Endodermal cell (in vitro differentiated cells): ENCODE results near the gene FAAP100. TPM values are rescaled to one million over a fixed set of nuclear protein-coding genes. Genes with fewer than 3 reads are reported as not detected.

Source experiments
- DNase-seq: peaks from one replicate; pipeline ENCODE4 v3.0.0-alpha.2; 2017
- H3K27ac ChIP-seq: 2 replicates; pipeline ENCODE4 v1.5.1; 2013; ENCODE audit warnings: mild to moderate bottlenecking, low read depth, low read length, moderate library complexity
- H3K27me3 ChIP-seq: 2 replicates; pipeline ENCODE4 v1.6.1; 2013; ENCODE audit warnings: mild to moderate bottlenecking, low read length, moderate library complexity; ENCODE audit not compliant: insufficient read depth, control insufficient read depth, poor library complexity, severe bottlenecking
- H3K36me3 ChIP-seq: 2 replicates; pipeline ENCODE4 v1.7.0; 2013; ENCODE audit warnings: mild to moderate bottlenecking, low read length, moderate library complexity; ENCODE audit not compliant: control insufficient read depth, insufficient read depth
- H3K4me1 ChIP-seq: one replicate; pipeline ENCODE4 v1.7.0; 2013; ENCODE audit warnings: low read length; ENCODE audit not compliant: control insufficient read depth, insufficient read depth
- H3K4me3 ChIP-seq: 2 replicates; pipeline ENCODE4 v1.5.1; 2013; ENCODE audit warnings: mild to moderate bottlenecking, low read length, moderate library complexity
- H3K9ac ChIP-seq: 2 replicates; pipeline ENCODE4 v1.6.1; 2013; ENCODE audit warnings: mild to moderate bottlenecking, low read length, moderate library complexity; ENCODE audit not compliant: poor library complexity, severe bottlenecking; ENCODE audit errors: extremely low read depth
- H3K9me3 ChIP-seq: 2 replicates; pipeline ENCODE4 v1.6.1; 2013; ENCODE audit warnings: mild to moderate bottlenecking, low read length, moderate library complexity; ENCODE audit not compliant: control insufficient read depth
- H3K27ac Mint-ChIP-seq: 2 replicates; pipeline ENCODE4 v1.8.0; 2020; ENCODE audit warnings: mixed read lengths
- H3K27me3 Mint-ChIP-seq: 2 replicates; pipeline ENCODE4 v1.8.0; 2021; ENCODE audit warnings: mild to moderate bottlenecking, mixed read lengths; ENCODE audit not compliant: insufficient read depth
- H3K36me3 Mint-ChIP-seq: 2 replicates; pipeline ENCODE4 v1.8.0; 2020; ENCODE audit warnings: low read depth, mixed read lengths
- H3K4me1 Mint-ChIP-seq: 2 replicates; pipeline ENCODE4 v1.8.0; 2020; ENCODE audit warnings: mixed read lengths
- H3K4me3 Mint-ChIP-seq: 2 replicates; pipeline ENCODE4 v1.8.0; 2020; ENCODE audit warnings: mild to moderate bottlenecking, moderate library complexity, mixed read lengths
- H3K9me3 Mint-ChIP-seq: 2 replicates; pipeline ENCODE4 v1.8.0; 2020; ENCODE audit warnings: mild to moderate bottlenecking, mixed read lengths
- CTCF ChIP-seq: fragments of 200-600 bp; sonication (generic); conservative IDR thresholded peaks from 2 replicates; pipeline ENCODE4 v1.5.0; 2021; ENCODE audit warnings: antibody characterized with exemption, mild to moderate bottlenecking
- WGBS, 2 experiments: methylation state at CpG; one replicate each; pipeline versions ENCODE4 v1.1.5 to v1.1.7; 2013; ENCODE audit warnings: missing lambda C conversion rate in 2 of 2, mixed read lengths in 1 of 2; ENCODE audit not compliant: insufficient coverage in 1 of 2, insufficient read length in 1 of 2; 5-methylcytosine and 5-hydroxymethylcytosine counted together
- total RNA-seq, 2 donors: library from RNA; stranded (reverse); fragmentation: NEBNext Ultra II Directional in 1 of 2; extraction: Animal tissue kit (Norgen Biotek cat#: 25700) in 1 of 2; gene quantifications; 2 replicates in 1 of 2; 3 replicates in 1 of 2; pipeline ENCODE4 v1.2.1, GENCODE V29; 2021

Gene FAAP100
- total RNA-seq, 2 donors from 2014 or later: 34.5 to 39.5 TPM

DNA sequence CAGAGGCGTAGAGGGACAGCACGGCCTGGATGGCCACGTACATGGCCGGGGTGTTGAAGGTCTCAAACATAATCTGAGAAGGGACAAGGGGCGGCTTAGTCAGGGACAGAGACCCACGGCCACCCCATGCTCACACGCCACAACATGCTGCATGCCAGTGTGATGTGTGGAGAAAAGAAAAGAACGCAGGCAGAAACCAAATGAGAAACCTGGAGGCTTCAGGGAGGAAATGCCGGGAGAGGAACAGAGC lies 40.7 kb downstream of the FAAP100 start:
- peaks cover 21% of the 10 kb centered on the region for H3K4me1 Mint-ChIP-seq
- DNase-seq: peak; percentile 64
- peaks cover 42% of the 10 kb centered on the region for H3K36me3 Mint-ChIP-seq

GRCh38 chr17:81510785-81511553 lies 41.2 kb downstream of the FAAP100 start:
- Mint-ChIP-seq H3K27ac (peak overlapping the region; percentile 97), H3K36me3 (peaks cover 40% of the 10 kb centered on the region), H3K27me3 (no peaks in the 10 kb centered on the region), H3K4me1 (peaks cover 16% of the 10 kb centered on the region), H3K9me3 (peaks cover 6% of the 10 kb centered on the region), H3K4me3 (peak overlapping the region; percentile 98)
- H3K9ac ChIP-seq: peak overlapping the region; percentile 99
- DNase-seq: peak; percentile 63
- no peak for TF ChIP-seq CTCF
- H3K36me3 ChIP-seq: peaks cover 38% of the 10 kb centered on the region
- no peaks in the 10 kb centered on the region for H3K27me3 ChIP-seq
- no peak overlapping the region for H3K27ac ChIP-seq
- WGBS, 2 experiments: 4 to 5% methylated on average over 40 to 48 of the region's 48 CpGs
- peak overlapping the region; percentile 95 for H3K4me3 ChIP-seq
- no peaks in the 10 kb centered on the region for H3K9me3 ChIP-seq
- no peaks in the 10 kb centered on the region for H3K4me1 ChIP-seq

More for the DNA sequence above, 40.7 kb downstream of the FAAP100 start:
- no peak for TF ChIP-seq CTCF
- Histone ChIP-seq H3K9me3 (no peaks in the 10 kb centered on the region), H3K27me3 (no peaks in the 10 kb centered on the region), H3K36me3 (peaks cover 42% of the 10 kb centered on the region), H3K27ac (no peak overlapping the region), H3K4me1 (peaks cover 4% of the 10 kb centered on the region), H3K9ac (peak overlapping the region; percentile 99), H3K4me3 (peak overlapping the region; percentile 95)
- 1% methylated on average over 8 to 9 of the region's 9 CpGs for WGBS, 2 experiments
- Mint-ChIP-seq H3K27me3 (no peaks in the 10 kb centered on the region), H3K27ac (peak overlapping the region; percentile 97), H3K9me3 (peaks cover 6% of the 10 kb centered on the region), H3K4me3 (peak overlapping the region; percentile 98)

DNA sequence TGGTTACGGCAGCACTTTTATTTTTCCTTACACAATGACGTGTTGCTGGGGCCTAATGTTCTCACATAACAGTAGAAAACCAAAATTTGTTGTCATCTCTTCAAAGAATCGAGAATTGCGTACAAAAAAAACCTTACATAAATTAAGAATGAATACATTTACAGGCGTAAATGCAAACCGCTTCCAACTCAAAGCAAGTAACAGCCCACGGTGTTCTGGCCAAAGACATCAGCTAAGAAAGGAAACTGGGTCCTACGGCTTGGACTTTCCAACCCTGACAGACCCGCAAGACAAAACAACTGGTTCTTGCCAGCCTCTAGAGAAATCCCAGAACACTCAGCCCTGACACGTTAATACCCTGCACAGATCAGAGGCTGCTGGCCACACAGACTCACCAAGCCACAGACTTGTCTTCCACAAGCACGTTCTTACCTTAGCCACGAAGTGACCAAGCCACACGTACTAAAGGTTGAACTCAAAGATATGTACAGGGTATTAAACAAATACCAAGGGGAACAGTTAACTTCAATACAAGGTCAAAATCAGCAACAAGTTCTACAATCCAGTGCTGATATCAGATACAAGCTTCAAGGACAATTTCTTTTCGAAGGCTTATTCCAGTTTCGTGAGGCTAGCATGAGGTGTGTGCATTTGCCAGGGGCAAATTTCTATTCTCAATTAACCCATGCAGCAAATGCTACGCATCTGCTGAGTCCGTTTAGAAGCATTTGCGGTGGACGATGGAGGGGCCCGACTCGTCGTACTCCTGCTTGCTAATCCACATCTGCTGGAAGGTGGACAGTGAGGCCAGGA lies 42.0 kb downstream of the FAAP100 start:
- no peaks in the 10 kb centered on the region for H3K27me3 ChIP-seq
- H3K4me3 Mint-ChIP-seq: peak overlapping the region; percentile 98
- WGBS, 2 experiments: 21 to 40% methylated on average over 13 to 22 of the region's 22 CpGs
- TF ChIP-seq CTCF: no peak
- H3K4me1 Mint-ChIP-seq: peaks cover 13% of the 10 kb centered on the region
- peak; percentile 55 for DNase-seq
- H3K36me3 Mint-ChIP-seq: peaks cover 40% of the 10 kb centered on the region
- peak overlapping the region; percentile 97 for H3K27ac Mint-ChIP-seq
- H3K4me3 ChIP-seq: peak overlapping the region; percentile 95
- no peaks in the 10 kb centered on the region for H3K4me1 ChIP-seq
- H3K9me3 Mint-ChIP-seq: peaks cover 6% of the 10 kb centered on the region
- H3K36me3 ChIP-seq: peaks cover 38% of the 10 kb centered on the region
- no peaks in the 10 kb centered on the region for H3K27me3 Mint-ChIP-seq
- no peaks in the 10 kb centered on the region for H3K9me3 ChIP-seq
- H3K9ac ChIP-seq: peak overlapping the region; percentile 99
- H3K27ac ChIP-seq: no peak overlapping the region
